NK-92 treated with Interleukin-12 subunit alpha and Interleukin-12 subunit beta, amount 100 ng/mL, for 24 hours (cell line): ENCODE data around the gene ITGA11.

Experiments
- DNase-seq: peaks from one replicate; lab custom pipeline; 2025; lab: John Stamatoyannopoulos, UW

The ITGA11 gene

GRCh38 chr15:68445351-68445750 is 13.4 kb upstream of the ITGA11 start:
- DNase-seq, result no peak

DNA sequence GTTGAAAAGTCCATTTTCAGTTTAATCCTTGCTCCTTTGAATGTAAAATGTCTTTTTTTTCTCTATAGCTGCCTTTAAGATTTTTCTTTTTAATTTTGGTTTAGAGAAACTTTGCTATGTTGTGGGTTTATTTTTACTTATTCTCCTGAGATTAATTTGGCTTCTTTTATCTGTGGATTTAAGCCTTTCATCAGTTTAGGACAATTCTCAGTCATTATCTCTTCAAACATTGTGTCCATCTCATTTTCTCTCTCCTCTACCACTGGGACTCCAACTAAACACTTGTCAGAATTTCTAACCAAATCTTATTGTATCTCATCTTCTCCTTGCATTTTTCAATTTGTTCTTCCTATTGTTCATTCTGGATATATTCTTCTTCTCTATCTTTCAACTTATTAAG is 12.4 kb upstream of the ITGA11 start:
- no peak for DNase-seq

- DNase-seq, result no peak
These were observed 10.9 kb upstream of the ITGA11 start for GRCh38 chr15:68442903-68443302.

DNA sequence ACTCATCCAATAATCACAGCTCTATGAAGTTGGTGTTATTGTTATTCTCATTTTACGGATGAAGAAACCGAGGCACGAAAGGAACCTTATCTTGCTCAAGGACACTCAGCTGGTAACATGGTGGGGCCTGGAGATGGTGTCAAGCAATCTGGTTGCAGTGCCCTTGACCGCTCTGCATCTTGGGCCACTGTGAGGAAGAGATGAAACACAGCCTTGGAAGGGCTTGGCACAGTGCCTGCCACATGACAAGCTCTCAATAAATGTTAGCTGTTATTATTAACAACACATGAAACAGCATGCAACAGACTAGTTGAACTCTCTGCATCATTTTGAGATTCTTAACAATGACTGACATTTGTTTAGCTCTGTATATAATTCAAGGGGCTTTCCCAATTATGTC is 10.1 kb upstream of the ITGA11 start:
- DNase-seq, result no peak

- no peak for DNase-seq
These were observed 9.2 kb upstream of the ITGA11 start for GRCh38 chr15:68441045-68441743.

DNA sequence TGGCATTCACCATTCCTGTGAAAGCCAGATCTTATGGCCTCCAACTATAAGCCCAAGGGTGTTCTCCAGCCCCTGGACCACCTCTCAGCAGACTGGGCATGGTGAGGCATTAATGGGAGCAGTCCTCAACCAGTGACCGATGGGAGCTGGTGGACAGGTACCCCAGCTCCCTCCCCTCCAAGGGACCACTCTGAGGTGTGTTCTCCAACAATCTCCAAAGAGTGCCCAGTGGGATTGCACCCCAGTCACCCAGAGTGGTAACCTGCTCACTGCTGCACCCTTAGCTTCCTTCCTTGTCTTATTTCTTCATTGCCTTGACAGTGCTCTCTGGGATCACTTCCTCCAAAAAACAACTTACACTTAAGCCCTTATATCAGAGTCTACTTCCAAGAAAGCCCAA is 8.2 kb upstream of the ITGA11 start:
- no peak for DNase-seq

DNA sequence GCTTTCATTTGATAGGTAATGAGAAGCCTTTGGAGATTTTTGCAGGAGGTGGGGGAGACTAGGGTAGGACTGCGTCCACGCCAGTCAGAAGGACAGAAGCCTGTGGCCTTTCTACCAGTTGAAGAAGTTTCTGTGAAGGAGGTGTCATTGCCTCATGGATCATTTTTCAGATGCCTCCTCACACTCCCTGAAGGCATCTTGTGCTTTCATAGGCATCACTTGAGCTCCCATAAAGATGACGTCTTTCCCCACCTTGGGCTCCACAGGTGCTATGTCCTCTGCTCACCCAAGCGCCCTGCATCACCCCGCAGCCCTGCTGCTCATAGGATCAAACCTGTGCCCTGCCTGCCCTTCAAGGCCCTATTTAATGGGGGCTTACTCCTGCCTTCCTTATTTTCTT is 7.5 kb upstream of the ITGA11 start:
- no peak for DNase-seq

DNA sequence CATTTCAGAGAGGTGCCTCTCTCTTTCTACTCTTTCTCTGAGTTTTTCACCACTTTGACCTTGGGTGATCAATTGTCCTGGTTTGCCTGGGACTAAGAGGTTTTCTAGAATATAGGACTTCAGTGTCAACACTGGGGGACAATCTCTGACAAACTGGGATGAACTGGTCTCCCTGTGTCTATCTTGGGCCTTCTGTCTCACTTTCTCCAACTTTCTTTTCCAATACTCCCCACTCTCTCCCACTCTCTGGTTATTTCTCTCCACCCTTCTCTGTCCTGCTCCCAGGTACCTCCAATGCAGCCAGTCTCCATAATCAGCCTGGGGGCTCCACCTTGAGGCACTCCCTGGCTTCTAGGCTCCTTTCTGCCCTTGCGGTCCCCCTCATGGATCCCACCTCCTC is 4.7 kb upstream of the ITGA11 start:
- DNase-seq, result no peak

GRCh38 chr15:68435966-68436365 is 4.0 kb upstream of the ITGA11 start:
- DNase-seq, result no peak

- DNase-seq, result no peak
These were observed 2.1 kb upstream of the ITGA11 start for GRCh38 chr15:68434021-68434420.

GRCh38 chr15:68433551-68433950 is 1.6 kb upstream of the ITGA11 start:
- no peak for DNase-seq

DNA sequence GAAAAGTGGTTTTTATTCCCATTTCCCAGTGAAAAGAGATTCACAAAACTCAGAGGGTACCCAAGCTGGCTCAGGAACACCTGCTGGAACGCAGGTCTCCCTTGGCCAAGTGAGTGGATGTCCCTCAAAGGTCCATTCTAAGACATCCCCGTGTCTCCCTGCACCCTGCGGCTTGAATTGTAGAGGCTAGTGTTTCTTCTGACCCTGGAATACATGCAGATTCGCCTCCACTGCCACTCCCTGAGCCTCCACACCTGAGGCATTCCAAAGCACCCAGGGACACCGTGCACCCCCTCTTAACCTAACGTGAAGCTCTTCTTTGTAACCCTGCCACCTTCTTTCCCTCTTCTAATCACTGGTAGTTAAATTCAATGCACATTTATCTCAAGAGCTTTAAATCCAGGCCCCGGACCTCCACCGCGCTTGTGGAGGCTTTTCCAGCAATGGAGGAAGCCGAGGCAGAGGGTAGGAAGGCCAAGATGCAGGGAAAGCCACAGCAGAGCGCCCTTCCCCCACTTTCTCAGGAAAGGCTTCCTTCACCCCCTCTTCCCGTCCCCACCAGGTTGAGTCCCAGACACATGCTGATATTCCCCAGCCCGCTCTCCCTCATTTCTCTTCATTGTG is 590 bp upstream of the ITGA11 start:
- DNase-seq, result no peak

DNA sequence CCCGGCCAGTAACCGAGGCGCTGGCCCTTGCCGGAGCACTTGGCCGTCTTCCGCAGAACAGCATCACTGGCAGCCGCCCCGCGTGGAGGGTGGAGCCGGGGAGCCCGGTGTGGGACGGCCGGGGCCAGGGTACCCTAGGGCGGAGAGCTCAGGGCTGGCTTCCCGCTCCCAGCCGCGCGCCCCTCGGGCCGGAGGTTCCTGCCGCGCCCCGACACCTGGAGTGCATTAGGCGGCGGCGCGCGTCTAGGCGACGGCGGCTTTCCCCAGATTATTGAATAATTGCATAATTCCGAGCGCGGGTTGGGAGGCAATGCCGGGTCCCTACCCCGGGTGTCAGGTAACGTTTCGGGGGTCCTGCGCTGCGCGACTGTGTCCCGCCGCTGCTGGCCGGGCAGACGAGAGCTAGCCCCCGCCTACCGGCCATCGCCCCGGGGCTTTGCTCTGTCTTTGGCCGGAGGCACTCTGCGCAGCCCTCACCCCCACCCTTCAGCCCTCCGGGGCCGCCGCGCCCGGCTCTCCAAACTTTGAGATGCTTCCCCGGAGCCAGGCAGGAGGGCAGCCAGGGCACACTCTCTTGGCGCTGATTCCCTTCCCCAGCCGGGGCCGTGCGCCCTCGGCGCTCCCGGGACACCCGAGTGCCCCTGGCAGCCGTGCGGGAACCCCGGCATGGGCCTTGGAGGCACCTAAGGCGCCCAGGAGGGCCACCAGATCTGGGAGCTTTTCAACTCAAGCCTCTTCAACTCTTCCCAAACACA is 749 bp downstream of the ITGA11 start:
- no peak for DNase-seq

DNA sequence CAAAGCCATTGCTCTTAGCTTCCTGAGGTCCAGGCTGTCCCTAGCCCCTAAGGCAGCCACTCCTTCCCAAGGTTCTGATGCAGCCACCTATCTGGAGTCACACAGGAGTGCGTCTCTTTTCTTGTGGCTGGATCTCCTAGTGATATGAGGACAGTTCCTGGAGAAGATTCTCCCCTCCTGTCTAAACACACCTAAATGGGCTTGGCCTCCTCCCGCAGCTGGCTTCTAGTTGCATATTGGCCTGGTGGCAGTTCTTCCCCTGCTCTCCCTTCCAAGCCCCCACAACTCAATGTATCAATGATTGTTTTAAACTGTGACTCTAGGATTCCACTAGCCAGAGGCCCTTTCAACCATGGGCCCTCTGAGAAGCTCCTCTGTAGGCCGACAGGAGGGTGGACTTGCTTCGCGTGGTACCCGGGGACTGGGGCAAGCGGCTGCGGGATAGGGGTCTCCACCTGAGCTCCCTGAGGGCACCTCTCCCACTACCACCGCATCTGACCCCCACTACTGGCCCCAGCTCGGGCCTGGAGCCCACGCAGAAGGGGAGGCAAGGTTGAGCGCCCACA is 1.4 kb downstream of the ITGA11 start:
- DNase-seq, result no peak

DNA sequence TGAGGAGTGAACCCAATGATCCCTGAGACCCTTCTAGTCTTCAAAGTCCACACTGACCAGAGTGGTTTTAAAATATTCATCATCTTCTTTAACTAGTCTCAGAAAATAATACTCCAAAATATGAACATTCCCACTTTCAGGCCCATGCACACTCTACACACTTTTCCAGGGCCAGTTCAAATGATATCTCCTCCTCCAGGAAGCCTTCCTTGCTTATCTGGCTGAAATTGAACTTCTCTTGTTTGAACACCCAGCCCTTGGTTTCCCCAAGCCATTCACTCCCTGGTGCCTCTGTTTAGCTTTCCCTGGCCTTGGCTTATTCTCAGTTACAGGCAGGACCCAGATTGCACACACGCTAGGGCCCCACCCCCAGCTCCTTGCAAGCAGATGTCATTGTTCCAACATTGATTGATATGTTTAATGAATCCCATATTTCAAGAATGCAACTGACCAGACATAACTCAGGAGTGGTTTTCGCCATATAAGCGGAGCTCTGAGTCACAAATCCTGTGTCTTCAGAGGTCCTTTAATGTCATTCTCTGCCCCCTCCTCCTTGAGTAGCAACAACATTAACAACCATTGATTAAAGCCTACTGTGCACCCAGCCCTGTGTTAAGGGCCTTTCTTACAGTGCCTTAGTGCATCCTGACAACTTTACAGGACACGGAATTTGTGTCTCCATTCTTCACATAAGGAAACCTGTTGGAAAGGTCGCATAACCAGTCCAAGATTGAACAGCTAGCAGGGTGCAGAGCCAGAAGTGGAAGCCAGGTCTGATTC is 2.1 kb downstream of the ITGA11 start:
- no peak for DNase-seq

- DNase-seq, result no peak
These were observed 3.5 kb downstream of the ITGA11 start for GRCh38 chr15:68428431-68428940.

- DNase-seq, result no peak
These were observed 4.0 kb downstream of the ITGA11 start for GRCh38 chr15:68427963-68428362.

GRCh38 chr15:68427366-68427765 is 4.6 kb downstream of the ITGA11 start:
- no peak for DNase-seq

GRCh38 chr15:68426116-68426515 is 5.8 kb downstream of the ITGA11 start:
- no peak for DNase-seq

DNA sequence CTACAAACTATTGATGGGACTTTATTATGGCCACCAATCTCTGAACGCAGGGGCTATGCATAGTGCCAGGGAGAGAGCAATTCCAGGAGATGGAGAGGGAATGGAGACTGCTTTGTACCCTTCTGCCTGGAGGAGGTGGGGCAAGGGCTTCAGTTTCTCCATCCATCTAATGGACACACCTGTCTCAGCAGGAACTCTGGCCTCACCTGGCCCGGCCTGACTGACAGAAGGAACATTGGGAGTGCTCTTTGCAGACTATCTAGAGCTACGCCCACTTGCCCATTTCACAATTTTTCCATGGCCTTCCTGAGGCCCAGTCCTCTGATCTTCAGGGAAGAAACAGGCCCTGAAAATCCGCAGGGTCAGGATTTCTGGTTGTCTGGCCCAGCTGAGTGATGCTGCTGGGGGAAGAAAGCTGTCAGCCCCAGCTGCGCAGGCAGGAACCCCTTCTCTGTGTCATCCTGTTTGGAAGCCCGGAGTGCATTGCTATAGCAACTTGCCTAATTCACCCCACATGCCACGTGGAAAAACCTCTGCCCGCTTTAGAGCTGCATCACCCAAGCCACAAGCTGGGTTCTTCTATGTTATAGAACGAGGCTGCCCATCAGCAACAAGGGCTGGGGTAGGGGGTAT is 6.4 kb downstream of the ITGA11 start:
- DNase-seq, result no peak

- DNase-seq, result no peak
These were observed 7.1 kb downstream of the ITGA11 start for GRCh38 chr15:68424754-68425390.
